Stimulated activated CD4-positive, alpha-beta T cell treated with anti-CD3 and anti-CD28 coated beads, Interleukin-4, amount 100 ng/mL, for 1 hour (primary cell): ENCODE data around the gene NCSTN.

Source experiments
- DNase-seq: peaks from one replicate; pipeline ENCODE4 v3.0.0-alpha.2; 2020

NCSTN gene

DNA sequence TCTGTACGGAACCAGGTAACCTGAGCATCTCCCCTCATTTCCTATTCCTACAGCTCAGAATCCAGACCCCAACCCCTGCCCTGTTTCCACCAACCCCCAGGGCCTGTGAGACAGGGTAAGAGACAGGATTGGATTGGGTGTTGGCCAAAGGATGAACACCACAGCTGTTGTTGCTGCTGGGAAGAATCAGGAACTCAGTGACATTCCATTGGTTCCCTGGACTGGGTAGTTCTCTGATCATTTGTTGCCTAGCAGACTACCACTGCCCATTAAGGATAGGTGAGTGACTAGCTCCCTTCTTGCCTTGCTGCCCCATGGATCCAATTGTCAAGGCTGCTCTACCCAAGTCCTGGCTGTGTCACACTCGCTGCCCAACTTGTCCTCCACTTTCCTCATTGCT lies 10.0 kb downstream of the NCSTN start:
- DNase-seq: no peak

DNA sequence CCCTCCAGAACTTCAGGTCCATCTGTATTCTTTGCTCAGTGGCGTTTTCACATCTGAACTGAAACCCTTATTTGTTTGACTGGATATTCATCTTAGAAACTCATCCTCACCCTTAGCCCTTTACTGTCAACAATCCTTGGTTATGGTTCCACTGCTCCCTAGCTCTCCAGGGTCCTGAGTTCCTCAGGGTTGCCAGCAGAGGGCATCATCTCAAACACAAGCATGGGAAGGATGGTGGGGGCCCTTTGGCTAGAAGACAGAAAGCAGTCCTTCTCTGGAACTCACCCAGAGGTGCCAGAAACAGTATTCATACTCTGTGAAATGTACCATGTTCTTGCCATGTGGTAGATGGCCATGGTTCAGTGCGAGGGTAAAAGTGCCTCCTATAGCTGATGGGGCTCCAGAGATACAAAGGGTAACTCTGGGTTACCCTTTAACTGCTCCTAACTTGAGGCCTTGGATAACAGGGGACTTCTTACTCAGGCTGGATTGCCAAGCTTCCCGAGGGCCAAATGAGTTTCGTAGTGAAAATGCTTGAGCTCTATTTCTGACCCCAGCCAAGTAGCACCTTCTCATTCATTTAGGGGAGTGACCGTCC lies 11.3 kb downstream of the NCSTN start:
- DNase-seq: no peak

DNA sequence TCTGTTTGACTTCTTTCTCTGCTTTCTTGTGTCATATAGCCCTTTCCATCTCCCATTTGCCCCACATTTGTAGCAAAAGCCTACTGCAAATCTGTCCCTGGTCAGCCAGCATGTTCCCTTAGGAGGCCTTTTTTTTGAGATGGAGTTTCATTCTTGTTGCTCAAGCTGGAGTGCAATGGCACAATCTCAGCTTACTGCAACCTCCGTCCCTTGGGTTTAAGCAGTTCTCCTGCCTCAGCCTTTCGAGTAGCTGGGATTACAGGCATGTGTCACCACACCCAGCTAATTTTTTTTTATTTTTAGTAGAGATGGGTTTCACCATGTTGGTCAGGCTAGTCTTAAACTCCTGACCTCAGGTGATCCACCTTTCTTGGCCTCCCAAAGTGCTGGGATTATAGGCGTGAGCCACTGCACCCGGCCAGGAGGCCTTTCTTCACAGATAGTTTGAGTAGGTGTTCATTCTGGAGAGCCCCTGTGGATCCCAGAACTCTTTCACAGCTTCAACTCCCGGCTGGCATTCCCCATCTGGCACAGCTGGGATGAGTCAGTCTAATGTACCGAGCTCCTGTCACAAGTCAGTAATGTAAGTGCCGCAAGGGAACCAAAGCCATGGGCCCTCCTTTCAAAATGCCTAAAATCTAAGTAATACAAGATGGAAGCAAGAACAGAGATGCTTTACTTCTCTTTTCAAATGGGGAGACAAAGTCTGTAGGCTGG lies 14.3 kb downstream of the NCSTN start:
- DNase-seq: no peak

DNA sequence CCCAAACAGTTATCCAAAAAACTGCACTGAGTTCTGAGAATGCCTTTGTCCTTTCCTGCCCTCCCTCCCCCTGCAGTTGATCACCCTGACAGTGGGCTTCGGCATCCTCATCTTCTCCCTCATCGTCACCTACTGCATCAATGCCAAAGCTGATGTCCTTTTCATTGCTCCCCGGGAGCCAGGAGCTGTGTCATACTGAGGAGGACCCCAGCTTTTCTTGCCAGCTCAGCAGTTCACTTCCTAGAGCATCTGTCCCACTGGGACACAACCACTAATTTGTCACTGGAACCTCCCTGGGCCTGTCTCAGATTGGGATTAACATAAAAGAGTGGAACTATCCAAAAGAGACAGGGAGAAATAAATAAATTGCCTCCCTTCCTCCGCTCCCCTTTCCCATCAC lies 14.9 kb downstream of the NCSTN start:
- no peak for DNase-seq

DNA sequence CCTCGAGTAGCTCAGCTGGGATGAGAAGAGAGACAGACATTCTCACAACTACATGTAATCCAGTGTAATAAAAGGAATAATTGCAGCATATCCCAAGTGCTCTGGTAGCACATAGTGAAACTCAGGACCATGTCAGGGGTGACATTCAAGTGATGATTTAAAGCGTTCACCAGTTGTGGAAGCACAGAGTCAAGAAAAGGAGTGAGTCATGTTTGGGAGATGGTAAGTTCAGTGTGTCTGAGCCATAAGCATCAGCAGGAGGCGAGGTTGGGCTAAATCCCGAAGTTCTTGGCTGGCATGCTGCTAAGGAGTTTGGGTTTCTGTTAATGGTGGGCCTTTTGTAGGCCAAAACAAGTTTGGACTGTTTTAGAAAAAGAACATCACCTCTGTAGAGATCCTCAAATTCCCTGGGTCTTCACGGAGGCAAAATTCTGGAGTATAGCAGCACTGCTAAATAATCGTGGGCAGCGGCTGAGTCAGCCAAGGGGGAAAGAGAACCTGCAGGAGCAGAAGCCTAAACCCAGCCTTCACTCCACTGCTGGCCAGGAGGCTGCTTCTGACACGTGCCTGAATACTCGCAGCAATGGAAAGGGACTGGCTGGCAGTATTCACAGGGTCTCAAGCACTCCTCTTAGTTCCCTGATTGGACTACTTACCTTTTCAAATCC lies 16.5 kb downstream of the NCSTN start:
- no peak for DNase-seq

DNA sequence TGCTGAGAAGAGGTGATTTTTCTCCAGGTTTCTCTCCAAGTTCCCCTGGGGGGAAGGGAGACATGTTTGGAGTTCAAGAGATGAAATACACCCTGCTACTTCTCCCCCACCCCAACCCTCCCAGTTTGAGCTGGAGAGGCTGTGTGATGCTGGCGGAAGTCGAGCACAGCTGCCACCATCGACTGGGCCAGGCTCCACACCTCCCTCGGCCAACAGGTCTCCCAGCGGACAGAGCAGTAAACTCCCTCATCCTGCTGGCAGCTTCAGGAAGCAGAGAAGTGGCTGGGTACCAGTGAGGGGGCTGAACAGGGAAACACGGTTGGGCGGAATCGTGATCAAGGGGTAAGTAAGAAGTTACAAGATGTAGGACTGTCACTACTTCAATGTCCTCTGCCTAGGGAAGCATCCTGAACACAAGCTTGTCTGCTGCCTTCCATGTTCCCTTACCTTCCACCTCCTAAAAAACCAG lies 17.1 kb downstream of the NCSTN start:
- no peak for DNase-seq

DNA sequence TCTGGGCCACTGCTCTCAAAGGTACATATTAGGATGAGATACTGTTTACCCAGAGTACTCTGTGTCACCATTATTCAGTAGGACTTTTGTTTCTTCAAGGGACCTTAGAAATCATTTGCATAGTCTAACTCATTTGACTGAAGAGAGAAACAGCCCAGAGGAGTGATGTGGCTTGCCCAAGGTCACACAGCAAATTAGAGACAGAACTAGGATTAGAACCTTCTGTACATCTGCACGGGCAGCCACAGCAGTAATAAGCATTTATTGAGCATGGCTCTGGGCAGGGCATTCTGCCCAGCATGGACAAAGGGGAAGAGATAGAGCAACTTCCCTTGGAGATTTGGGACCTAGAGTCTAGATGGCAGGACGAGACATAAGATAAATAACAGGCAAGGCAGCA lies 18.0 kb downstream of the NCSTN start:
- DNase-seq: no peak

DNA sequence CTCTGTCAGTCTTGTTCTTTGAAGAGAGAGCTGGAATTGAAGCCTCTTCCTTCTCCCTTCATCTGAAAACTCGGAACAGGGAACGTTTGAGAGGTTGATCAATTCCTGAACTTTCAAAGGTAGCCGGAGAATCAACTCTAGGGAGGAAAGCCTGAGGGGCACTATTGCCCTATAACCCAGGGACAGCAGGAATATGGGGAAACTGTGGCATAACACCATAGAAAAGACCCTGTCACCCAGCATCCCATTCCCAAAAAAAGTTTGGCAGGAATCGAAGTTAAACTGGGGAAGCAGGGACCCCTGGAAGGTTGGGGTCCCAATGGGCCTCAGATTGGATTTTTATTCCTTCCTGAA lies 18.6 kb downstream of the NCSTN start:
- DNase-seq: no peak

DNA sequence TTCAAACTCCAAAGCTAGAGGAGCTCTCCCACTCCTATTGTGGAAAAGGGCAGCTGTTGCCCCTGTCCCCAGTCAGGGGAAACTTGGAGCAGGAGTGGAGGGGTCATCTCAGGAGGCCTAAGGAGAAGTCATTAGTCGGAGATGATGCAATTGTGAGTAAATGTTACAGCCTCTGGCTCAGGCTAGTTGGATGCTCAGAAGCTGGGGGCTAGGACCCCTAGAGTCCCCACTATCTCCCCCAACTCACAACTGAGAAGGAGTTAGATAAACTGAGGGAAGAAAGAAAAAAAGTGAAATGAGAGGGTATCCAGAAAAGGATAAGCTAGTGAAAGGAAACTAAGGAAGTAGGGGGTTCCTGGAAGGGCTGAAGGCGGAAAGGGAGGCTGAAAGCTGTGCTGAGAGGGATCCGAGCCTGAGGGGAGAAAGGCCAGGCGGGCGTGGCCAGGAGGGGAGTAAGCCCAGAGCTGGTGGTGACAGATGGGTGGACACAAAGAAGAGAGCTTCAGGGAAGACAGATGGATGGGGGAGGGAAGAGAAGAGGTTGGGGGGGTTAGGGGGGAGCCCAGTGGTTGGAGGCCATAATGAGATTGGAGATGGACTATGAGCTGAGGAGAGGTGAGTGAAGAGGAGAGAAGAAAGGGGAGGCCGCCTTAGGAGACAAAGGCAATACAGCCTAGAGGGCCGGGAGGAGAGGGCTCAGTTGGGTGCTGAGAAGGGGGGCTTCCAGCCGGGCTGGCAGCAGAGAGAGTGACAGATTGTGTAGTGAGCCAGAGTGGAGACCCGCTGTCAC lies 19.2 kb downstream of the NCSTN start:
- no peak for DNase-seq

DNA sequence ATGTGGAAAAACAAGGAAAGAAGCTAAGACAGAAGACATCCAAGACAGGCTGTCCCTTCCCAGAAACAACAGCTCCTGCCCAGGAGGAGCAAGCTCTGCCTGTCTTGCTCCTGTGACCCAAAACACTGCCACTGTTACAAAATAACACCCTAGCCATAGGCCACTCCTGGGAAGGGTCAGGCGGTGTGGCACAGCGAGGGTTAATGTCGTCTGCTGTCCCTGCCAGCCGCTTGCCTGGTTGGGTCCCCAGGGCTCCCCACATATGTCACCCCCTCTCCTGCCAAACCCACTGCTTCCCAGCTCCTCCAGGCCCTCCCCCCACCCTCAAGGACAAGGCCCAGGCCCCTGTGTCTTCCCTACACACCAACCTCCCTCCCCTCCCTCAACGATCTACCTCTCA lies 19.8 kb downstream of the NCSTN start:
- no peak for DNase-seq

DNA sequence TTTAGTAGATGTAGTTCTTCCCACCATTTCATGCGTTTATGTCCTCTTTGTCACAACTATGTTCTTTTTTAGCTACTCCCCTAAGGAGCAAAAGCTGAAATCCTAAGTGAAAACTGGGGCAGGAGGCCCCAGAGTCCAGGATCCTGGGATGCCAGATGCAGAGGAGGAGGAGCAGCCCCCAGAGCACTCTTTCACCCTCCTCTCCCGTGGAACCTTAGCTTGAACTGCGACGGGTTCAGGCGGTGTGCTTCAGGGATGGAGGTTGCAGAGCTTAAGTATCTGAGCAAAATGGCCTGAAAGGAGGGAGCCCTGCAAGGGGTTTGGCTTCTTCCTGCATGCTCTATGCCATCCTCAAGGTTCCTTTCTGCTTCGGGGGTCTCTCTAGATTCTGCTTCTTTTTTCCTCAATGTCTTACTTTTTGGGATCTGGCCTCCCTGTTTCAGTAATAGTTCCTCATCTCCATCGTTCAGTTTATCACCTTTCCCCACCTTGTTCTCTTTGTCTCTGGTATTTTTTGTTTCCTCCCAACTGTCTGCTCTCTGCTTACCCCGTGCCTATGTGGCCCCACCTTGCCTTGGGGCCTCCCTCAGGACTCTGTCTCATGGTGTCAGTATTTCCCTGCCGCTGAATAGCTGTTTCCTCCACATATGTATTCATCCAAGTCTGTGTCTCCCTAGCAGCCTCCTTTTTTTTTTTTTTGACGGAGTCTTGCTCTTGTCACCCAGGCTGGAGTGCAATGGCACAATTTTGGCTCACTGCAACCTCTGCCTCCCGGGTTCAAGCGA lies 21.0 kb downstream of the NCSTN start:
- DNase-seq: no peak

DNA sequence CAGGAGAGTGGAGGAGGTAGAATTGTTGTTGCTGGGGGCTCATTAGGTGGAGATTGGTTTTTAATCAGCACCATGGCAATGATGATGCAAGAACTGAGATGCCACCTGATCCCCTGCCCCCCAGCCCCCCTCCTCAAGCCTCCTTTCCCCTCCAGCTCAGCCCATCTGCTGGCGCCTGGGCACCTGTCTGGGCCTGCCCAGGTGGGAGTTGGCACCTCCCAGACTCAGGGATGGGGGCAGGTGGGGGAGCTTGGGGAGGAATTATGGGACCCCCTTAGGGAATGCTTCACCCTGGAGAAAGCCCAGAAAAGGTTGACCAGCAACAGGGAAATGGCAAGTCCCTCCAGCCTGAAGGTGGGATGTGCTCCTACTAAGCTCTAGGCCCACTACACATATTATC lies 22.1 kb downstream of the NCSTN start:
- no peak for DNase-seq

DNA sequence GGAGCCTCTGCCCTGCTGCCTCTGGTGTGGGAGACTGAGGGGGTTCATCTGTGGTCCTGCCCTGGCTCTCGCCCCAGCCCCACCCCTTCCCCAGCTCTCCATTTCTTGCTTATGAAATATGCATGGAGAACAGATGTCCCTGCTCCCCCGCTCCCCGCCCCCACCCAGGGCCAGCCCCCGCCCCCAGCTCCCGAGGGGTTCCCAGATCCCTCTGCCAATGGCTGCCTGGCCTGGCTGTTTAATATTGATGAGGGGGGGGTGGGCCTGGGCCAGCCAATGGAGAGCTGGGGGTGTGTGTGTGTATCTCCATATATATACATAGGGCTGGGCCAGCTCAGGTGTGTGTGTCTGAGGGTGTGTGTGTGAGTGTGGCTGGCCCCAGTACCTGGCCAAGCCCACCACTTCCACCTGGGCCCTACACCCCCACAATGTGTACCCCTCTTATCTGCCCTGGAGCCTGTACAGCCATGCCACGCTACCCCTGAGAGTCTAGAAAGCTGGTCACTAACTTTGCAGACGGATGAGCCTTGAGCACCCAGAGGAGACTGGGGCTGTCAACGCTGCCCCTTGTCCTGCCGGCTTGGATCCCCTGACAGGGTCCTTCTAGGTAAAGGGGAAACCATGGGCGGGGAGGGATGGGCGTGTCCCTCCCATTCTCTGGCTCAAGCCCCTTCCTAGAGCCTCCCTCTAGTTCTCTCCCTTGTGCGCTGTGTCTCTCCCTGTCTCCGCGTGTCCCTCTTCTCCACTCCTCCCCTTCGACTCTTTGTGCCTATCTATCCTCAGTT lies 23.7 kb downstream of the NCSTN start, which contains the start of gene NHLH1:
Gene NHLH1, plus strand, starts transcription at position 341 of the 785 bp plus-strand sequence. CDS start 3,661 bp downstream, outside the sequence.
- no peak for DNase-seq

DNA sequence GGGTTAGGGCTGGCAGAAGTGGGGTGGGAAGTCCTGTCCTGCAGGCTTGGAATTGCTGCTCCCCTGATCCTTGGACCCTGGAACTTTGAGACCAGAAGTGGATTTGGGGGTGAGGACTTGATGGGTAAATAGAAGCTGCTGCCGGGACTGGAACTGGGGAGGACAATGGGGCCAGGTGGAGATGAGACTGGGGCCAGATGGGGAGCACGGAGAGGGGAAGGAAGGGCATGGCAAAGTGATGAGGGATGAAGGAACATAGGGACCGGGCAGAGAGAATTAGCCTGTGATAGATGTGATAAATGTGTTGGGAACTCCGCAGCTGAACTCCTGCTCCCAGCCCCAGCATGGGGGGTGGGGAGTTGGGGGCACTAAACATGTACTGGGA lies 24.3 kb downstream of the NCSTN start:
- DNase-seq: no peak

DNA sequence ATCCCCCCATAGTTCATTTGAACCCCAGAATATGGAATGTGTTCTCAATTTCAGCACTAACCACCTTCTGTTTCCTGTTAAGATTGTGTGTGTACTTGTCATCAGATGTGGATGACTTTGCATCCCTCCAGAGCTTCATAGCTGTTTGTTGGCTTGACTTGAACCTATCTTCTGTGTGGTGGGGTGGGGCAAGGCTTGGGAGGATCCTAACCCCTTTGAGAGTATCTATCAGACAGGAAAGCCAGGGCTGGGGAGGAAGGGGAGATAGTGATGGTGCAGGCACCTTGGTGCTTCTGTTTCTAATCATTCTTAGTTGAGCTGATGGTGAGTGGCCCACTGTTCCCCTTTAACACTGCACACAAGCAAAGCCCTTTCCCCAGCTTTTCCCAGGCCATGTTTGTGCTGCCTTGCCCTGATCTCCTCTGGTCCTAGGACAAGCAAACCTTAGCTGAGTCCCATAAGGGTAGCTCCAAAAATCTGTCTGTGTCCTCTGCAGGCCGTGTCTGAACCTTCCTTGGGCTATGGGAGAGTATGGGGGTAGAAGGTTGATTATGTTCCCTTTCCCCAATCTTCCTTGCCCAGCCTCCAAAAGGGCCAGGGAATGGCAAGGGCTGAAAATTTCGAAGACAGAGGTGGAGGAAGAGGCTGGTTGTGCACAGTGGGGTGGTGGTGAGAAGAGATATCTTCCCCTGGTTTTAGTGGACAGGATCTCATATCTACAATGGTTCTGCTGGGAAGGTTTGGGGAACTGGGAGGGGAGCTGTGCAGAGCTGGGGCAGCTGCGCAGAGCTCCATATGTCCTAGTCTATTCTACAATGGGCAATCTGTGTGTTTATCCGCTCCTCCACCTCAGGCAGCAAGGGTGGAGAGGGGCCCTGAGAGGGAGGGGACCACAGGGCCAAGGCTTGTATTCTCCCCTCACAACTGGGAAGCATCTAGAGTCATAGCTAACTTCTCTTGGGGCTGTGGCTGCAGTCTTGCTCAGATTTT lies 25.0 kb downstream of the NCSTN start:
- DNase-seq: no peak

DNA sequence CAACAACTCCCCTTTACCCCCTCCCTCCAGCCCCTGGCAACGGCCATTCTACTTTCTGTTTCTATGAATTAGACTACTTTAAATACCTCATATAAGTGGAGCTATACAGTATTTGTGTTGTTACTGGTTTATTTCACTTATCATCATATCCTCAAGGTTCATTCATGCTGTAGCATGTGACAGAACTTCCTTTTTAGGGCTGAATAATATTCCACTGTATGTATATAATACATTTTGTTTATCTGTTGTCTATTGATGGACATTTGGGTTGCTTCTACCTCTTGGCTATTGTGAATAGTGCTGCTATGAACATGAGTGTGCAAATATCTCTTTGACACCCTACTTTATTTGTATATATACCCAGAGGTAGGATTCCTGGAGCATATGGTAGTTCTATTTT lies 25.9 kb downstream of the NCSTN start:
- no peak for DNase-seq

DNA sequence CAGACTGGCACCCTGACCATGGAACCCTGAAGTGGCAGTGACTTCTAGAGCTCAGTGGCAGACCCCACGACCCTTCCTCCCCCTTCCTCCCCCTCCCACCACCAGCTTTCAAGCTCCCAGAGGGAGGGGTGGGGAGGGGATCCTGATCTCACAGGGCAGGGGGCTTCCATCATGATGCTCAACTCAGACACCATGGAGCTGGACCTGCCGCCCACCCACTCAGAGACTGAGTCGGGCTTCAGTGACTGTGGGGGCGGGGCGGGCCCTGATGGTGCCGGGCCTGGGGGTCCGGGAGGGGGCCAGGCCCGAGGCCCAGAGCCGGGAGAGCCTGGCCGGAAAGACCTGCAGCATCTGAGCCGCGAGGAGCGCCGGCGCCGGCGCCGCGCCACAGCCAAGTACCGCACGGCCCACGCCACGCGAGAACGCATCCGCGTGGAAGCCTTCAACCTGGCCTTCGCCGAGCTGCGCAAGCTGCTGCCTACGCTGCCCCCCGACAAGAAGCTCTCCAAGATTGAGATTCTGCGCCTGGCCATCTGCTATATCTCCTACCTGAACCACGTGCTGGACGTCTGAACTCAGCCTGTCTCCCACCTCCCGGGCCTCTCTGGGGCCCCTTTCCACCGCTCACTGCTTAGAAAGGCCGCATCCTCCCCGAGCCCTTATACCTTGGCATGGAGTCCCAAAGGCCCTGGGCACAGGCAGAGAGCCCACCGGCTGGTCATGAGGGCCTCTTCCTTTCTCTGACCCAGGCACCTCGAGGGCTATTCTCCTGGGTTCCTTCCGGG lies 27.6 kb downstream of the NCSTN start:
- DNase-seq: no peak

DNA sequence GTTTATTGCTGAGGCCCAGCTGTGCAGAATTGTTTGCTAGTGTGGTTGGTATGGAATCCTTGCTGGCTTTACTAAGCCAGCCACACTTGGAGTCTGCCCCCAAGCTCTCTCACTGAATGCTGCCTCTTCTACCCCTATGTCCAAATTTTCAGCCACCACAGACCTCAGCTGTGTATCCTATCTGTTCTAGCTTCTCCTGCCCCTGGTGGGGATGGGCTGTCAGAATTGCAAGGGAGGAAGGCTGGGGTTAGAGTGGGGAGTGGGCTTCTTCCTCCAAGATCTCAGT lies 28.1 kb downstream of the NCSTN start:
- no peak for DNase-seq

DNA sequence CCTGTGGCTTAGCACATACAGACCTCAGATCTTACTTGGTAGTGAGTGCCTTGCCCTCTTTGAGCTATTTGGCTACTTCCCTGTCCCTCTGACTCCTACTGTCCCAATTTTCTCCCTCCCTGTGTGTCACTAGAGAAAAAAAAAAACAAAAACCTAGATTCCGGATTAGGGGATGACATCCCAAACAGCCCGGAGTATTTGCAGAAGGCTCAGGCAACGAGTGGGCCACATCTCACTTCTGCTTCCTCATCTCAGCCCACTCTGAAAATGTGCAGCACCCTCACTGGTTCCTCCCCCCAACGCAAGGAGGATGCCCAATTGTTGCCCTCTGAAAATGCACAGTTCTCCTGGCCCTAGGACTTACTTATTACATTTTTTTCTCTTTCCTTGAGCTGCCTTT lies 28.6 kb downstream of the NCSTN start:
- no peak for DNase-seq

DNA sequence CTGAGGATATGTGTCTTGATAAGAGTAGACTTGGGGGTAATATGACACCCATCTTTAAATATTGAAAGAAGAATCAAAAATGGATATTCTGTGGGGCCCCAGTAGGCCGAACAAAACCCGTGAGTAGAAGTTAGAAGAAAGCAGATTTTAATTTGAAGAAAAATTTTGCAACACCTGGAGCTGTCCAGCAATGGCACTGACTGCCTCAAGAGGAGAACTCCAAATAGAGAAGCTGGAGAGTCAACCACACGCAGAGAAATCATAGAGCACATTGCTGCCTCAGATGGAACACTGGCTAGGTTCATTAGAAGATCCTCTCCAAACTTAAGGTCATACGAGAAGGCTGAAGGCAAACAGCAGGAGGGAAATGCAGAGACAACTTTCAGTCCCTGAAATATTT lies 30.5 kb downstream of the NCSTN start:
- no peak for DNase-seq
